Ramos (cell line): Measurements from ENCODE around the gene DDX51.
"Not testable (repeated sequence)": the region's sequence is repeated elsewhere in the genome, so short reads cannot be mapped to it uniquely, and the experiment has no call there.

Experiments used
- in situ Hi-C: fragments of 300-500 bp; cut with MboI; formaldehyde crosslinking; loops from one replicate; pipeline ENCODE4 v1.14.3; 2022; ENCODE audit warnings: low sequenced_read_pairs; ENCODE audit not compliant: unreplicated experiment

The DDX51 gene

DNA sequence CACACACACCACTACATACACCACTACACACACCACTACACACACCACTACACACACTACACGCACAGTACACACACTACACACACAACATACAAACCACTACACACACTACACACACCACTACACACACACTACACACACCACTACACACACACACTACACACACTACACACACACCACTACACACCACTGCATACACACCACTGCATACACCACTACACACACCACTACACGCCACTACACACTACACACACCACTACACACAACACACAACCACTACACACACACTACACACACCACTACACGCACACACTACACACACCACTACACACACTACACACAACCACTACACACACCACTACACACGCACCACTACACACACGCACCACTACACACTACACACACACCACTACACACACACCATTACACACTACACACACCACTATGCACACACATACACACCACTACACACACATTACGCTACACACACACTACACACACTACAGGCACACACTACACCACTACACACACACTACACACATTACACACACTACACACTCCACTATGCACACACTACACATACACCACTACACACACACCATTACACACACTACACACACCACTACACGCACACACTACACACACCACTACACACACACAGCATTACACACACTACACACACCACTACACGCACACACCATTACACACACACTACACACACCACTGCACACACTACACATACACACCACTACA, 12.6 kb upstream of the DDX51 start:
- in situ Hi-C loops = no loop called here

GRCh38 chr12:132155771-132156572, 11.9 kb upstream of the DDX51 start:
- in situ Hi-C loops = no loop called here

DNA sequence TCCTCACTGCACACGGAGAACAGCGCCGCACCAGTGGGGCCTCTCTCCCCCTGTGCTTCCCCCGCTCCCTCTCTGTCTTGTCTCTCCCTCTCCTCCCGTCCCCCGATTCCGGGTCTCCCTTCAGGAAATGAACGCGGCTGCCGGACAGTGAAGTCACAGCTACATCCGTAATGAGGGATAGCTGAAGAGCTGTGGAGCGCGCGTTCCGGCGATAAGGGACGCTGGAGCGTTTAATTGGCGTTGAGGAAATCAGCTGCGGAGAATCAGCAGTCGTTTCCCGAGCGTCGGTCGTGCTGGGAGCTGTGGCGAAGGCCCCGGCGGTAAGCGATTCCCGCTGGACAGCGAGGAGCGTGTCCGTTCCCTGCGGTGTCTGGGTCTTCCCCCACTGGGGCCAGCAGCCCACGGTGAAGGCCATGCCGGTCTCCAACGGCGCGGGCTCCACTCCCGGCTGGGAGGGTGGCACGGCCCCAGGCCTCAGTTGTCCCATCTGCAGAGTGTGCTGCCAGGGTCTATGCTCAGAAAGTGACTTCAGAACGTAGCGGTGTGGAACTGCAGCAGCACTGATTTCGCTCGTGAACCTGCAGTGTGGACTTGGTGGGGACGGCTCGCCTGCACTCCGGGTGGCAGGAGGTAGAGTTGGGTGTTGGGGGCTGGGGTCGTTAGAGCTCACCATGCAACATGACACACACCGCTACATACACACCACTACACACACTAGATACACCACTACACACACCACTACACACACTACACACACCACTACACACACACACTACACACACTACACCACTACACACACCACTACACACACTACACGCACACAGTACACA, 11.0 kb upstream of the DDX51 start:
- in situ Hi-C loops = no loop called here

DNA sequence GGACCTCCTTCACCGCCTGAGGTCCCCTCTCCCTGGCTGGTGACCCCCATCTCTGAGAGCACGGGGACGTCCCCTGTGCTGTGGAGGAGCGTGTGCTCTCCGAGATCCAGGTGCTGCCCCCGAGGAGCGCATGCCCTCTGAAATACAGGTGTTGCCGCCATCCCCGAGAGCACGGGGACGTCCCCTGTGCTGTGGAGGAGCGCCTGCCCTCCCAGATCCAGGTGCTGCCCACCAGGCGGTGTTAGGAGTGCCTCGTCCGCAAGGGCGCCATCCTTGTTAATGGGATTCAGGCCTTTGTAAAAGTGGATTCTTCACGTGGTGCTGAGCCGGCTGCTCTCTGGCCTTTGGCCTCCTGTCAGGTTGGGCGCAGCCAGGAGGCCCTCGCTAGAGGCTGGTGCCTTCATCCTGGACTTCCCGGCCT, 10.2 kb upstream of the DDX51 start:
- in situ Hi-C loops = no loop called here

DNA sequence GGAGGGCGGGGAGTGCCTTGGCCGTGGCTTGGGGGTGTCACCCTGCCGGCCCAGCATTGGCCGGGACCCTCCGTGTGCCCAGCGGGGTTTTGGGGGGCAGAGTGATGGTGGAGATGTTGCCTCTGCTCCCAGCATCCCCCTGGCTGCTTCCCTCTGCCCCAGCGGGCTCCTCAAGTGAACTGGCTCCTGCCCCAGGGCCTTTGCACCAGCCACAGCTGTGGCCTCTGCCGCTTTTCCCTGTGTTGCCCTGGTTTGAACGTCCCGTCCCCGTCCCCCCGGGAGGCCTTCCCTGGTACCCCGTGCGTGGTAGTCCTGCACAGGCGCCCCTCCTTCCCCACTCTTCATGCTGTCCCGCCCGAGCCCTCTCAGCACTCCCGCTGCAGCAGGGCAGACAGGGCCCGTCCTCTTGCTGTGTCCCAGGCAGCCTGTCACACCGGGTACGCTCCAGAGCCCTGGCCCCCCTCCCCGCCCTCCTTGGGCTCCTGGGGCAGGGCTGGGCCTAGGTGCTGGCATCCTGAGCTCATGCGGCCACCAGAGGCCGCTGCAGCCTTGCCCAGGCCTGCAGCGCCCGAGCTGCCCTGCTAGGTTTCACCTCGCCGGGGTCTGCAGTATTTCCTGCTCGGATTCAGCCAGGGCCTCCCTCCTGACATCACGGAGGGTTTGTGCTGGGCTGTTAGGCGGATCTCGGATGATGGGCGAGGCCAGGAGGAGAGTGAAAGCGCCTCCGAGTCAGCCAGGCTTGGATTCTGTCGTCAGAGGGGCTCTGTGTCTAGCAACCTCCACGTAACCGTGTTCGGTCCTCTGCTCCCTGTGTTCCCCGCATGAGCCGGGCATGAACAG, 9.6 kb upstream of the DDX51 start:
- in situ Hi-C loops = no loop called here

GRCh38 chr12:132152953-132153352, 8.8 kb upstream of the DDX51 start:
- in situ Hi-C loops = no loop called here

DNA sequence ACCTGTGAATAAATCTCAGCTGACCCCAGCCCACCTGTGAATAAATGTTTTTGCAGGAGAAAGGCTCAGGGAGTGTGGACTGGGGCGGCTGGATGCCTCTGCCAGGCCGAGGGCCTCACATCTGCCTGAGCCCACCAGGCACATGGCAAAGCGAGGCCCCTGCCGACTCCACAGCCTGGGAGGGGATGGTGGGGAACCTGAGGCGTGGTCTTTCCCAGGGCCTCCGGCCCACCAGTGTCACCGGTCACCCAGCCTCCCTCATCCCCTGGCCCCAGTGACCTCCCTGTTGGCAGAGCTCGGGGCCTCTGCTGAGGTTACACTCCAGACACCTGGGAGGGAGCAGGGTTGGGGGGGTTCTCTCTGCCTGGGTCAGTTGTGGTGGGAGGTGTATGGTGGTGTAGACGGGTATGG, 8.3 kb upstream of the DDX51 start:
- in situ Hi-C loops = no loop called here

DNA sequence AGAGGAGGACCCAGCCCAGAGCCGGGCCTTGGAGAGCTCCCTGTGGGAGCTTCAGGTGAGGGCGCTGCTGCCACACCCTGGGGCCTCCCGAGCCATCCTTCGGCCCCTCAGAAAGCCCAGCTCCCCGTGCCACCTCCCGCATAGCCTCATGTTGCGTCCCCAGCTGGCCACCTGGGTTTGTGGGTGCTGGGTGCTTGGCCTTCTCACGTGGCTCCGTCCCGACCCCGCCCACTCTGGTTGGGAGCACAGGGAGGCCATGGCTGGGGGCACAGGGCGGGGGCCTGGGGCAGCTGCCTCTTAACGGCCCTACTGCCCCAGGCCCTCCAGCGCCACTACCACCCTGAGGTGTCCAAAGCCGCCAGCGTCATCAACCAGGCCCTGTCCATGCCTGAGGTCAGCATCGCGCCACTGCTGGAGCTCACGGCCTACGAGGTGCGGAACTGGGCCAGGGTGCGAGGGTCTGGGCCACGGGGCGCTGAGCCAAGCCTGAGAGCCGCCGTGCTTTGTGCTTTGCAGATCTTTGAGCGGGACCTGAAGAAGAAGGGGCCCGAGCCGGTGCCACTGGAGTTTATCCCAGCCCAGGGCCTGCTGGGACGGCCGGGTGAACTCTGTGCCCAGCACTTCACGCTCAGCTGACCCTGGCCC, 7.8 kb upstream of the DDX51 start:
- in situ Hi-C loops = no loop called here

GRCh38 chr12:132151145-132151765, 7.1 kb upstream of the DDX51 start:
- in situ Hi-C loops = no loop called here

GRCh38 chr12:132150780-132151144, 6.6 kb upstream of the DDX51 start:
- in situ Hi-C loops = no loop called here

GRCh38 chr12:132149526-132149925, 5.4 kb upstream of the DDX51 start:
- in situ Hi-C loops = not testable (repeated sequence)

- in situ Hi-C loops = no loop called here
Measured at GRCh38 chr12:132148368-132149045, 4.4 kb upstream of the DDX51 start.

DNA sequence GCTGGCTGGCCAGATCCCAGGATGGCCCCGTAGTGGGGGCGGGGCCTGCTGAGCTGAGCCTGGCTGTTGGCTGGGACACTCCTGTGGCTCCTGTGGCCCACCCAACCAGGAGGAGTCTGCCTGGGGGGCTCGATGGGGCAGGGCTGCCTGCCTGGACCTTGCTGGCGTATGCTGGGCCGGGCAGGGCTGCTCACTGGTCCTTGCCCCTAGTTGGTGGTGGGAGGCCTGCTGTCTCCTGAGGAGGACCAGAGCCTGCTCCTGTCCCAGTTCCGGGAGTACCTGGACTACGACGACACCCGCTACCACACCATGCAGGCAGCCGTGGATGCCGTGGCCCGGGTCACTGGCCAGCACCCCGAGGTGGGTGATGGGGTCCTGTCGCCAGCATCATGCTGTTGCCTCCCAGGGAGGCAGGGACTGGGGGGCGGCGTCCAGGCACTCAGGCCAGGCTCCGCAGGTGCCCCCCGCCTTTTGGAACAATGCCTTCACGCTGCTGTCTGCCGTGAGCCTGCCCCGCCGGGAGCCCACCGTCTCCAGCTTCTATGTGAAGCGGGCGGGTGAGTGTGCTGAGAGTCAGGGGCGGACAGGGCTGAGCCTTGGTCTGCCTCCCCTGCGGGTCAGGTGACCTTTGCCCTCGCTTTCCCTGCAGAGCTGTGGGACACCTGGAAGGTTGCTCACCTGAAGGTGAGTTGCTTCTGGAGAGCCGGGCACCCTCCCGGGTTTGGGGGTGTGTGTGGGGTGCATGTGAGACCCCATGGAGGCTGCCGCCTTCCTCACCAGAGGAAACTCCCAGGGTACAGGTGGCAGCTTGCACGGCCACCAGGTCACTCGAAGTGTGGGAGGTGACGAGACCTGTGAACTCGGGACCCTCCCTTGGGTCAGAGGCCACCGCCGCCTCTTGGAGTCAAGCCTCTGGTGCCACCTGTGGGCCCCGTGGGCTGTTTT, 3.6 kb upstream of the DDX51 start:
- in situ Hi-C loops = no loop called here

DNA sequence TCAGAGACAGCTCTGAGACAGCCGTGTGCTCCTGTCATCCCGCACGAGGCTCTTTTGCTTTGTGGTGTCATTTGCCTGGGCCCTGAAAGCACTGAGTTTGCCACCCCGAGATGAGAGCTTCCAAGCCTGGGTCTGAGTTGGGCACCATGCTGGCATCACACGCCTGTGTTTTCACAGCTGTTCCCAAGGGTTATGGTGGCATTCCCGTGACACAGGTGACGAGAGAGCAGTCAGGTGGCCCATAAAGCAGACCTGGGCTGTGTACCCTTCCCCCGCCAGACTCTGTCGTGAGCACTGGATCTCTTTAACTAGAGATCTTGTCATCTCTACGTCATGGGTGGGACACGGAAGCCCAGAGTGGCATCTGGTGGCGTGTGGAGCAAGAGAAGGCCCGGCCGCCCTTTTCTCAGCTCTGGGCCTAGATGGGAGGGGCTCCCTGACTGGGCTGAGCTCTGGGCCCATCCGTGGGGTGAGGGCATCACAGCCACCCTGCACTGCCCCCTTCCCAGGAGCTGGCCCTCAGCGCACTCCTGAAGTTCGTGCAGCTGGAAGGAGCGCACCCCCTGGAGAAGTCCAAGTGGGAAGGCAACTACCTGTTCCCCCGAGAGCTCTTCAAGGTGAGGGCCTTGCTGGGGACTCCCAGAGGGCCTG, 2.8 kb upstream of the DDX51 start:
- in situ Hi-C loops = no loop called here

- in situ Hi-C loops = no loop called here
Measured at GRCh38 chr12:132146098-132146497, 2.0 kb upstream of the DDX51 start.

GRCh38 chr12:132145334-132145733, 1.2 kb upstream of the DDX51 start:
- in situ Hi-C loops = no loop called here

GRCh38 chr12:132144810-132145168, 670 bp upstream of the DDX51 start:
- in situ Hi-C loops = no loop called here
